ENCODE data around the gene ITGAE.

ITGAE gene

GRCh38 chr17:3761036-3761917 is 39.7 kb downstream of the ITGAE start:
- no peak overlapping the region for H3K4me3 ChIP-seq (ENCODE audit: low read depth, low read length)
- no peak for TF ChIP-seq CTCF (IDR thresholded peaks at IDR 0.05; ENCODE audit: borderline replicate concordance, insufficient read depth, low read depth, low read length)

DNA sequence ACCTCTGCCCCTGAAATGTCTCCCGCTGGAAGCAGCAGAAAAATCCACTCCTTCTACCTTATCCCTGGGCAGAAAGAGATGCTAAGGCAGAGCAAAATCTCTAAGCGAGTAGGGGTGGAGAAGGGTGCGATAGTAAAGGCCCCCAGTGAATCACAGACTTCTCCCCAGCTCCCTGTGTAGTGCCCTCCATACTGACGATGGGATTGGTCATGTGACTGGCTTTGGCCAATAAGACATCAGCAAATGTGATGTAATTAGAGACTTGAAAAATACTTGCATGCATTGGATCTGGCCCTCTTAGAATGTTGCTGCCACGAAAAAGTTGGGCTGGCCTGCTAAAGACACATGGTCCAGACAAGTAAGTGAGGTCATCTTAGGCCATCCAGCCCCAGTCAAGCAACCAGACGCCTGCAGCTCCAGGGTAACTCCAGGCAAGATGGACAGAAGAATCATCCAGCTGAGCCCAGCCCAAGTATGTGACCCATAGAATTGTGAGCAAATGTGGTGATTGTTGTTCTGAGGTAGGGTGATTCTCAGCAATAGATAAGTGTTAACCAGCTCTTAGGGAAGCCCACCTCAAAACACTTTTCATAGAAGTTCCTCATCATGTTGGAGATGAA is 41.3 kb downstream of the ITGAE start:
- no peak overlapping the region for H3K4me3 ChIP-seq (ENCODE audit: low read depth, low read length)
- no peak for TF ChIP-seq CTCF (IDR thresholded peaks at IDR 0.05; ENCODE audit: borderline replicate concordance, insufficient read depth, low read depth, low read length)

DNA sequence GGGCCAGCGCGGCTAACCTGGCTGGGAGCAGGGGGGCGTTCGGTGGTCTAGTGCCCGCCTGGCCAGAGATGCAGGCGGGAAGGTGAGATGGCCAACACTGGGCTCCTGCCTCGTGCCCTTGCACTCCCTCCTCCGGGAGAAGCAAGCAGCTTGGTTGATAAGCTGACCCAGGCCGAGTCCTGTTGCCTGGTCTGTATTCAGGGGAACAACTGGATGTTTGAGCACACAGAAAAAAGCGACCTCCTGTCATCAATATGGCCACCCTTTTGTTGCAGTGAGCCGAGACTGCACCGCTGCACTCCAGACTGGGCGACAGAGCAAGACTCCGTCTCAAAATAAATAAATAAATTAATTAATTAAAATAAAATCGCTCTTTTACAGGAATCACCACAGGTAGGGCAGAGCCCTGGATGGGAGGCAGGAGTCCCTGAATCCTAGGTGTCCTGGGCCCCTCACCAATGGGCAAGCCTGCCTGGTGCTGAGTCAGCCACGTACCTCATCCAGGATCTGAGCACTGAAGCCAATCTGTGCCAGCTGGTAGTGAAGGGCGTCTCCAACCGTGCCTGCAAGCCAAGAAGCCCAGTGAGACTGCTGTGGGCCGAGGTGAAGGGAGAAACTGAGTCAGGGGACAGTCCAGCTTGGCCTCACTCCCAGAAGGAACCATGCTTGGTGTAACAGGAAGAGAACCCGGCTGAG is 45.5 kb downstream of the ITGAE start:
- H3K4me3 ChIP-seq (ENCODE audit: low read depth, low read length): no peak overlapping the region
- TF ChIP-seq CTCF (IDR thresholded peaks at IDR 0.05; ENCODE audit: borderline replicate concordance, insufficient read depth, low read depth, low read length): no peak

DNA sequence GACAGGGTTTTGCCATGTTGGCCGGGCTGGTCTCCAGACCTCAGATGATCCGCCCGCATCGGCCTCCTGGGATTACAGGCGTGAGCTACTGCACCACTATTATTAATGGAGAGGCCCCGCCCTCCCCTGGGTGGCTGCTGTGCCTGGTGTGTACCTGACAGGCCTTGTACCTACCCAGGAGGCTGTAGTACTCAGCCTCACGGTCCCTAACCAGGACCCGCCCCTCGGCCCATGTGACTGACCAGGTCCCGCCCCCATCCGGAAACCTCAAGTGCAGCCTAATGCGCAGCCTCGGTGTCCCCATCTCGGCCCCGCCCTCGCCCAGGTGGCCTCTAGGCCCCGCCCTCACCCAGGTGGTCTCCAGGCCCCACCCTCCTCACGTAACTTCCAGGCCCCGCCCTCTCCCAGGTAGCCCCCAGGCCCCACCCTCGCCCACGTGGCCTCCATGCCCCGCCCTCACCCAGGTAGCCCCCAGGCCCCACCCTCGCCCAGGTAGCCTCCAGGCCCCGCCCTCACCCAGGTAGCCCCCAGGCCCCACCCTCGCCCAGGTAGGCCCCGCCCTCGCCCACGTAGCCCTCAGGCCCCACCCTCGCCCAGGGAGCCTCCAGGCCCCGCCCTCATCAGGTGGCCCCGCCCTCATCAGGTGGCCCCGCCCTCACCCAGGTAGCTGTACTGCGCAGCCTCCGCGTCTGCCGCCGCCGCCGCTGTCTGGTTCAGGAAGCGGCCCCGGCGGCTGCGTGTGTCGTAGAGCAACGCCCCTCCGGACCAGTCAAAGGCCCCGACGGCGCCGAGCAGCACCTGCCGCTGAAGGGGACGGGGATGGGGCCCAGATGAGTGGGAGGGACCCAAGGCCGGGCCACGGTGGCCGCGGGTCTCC is 46.3 kb downstream of the ITGAE start:
- no peak overlapping the region for H3K4me3 ChIP-seq (ENCODE audit: low read depth, low read length)
- TF ChIP-seq CTCF (IDR thresholded peaks at IDR 0.05; ENCODE audit: borderline replicate concordance, insufficient read depth, low read depth, low read length): no peak

GRCh38 chr17:3754066-3754457 is 46.9 kb downstream of the ITGAE start:
- TF ChIP-seq CTCF (IDR thresholded peaks at IDR 0.05; ENCODE audit: borderline replicate concordance, insufficient read depth, low read depth, low read length): no peak
- H3K4me3 ChIP-seq (ENCODE audit: low read depth, low read length): no peak overlapping the region

DNA sequence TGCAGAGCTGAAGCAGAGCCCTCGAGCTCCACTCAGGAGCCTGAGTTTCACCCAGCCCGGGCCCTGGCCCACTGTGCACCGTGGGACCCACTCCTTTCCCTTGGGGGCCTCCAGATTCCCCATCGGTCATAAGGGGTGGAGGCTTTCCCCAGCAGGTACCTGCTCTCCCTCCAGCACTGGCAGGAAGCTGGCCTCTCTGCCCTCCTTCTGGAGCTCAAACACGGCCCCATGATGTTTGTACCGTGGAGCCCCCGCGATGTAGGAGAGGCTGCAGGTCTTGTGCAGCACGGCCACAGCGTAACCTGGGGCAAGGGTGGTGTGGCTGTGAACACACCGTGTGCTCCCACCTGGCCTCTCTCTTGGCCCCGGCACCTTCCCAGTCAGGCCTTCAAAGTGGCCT is 47.4 kb downstream of the ITGAE start:
- no peak overlapping the region for H3K4me3 ChIP-seq (ENCODE audit: low read depth, low read length)
- TF ChIP-seq CTCF (IDR thresholded peaks at IDR 0.05; ENCODE audit: borderline replicate concordance, insufficient read depth, low read depth, low read length): no peak

Measured in GM12875 (cell line).